Choroid plexus epithelial cell (primary cell): ENCODE measurements around the gene PDK3.

ENCODE experiments used
- DNase-seq: peaks from one replicate; pipeline ENCODE4 v3.0.0-alpha.2; 2010; ENCODE audit warnings: low read depth
- H3K4me3 ChIP-seq: 2 replicates; pipeline ENCODE4 v1.5.1; 2011; ENCODE audit warnings: low read depth, mild to moderate bottlenecking, control low read depth, low read length, moderate library complexity
- CTCF ChIP-seq: conservative IDR thresholded peaks from 2 replicates; pipeline ENCODE4 v1.5.1; 2011; ENCODE audit warnings: low read depth, mild to moderate bottlenecking, control low read depth, inconsistent platforms, low read length, moderate library complexity

PDK3 gene

GRCh38 chrX:24426921-24427746 is 38.0 kb upstream of the PDK3 start:
- TF ChIP-seq CTCF: no peak
- no peak overlapping the region for H3K4me3 ChIP-seq
- no peak for DNase-seq

DNA sequence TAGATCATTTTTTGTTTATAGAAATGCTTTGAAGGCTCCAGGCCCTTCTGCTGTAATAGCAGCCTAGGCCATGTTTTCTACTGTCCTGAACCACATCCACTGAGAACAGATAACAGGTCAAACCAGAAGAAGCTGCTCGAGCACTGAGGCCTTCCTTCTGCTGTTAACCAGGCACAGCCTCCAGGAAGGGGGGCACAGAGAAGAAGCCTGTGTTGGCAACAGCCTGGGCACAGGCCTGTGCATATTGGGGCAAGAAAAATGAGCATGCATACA is 37.4 kb upstream of the PDK3 start:
- TF ChIP-seq CTCF: no peak
- H3K4me3 ChIP-seq: no peak overlapping the region
- DNase-seq: no peak

GRCh38 chrX:24428516-24428915 is 36.6 kb upstream of the PDK3 start:
- DNase-seq: no peak
- TF ChIP-seq CTCF: no peak
- H3K4me3 ChIP-seq: no peak overlapping the region

DNA sequence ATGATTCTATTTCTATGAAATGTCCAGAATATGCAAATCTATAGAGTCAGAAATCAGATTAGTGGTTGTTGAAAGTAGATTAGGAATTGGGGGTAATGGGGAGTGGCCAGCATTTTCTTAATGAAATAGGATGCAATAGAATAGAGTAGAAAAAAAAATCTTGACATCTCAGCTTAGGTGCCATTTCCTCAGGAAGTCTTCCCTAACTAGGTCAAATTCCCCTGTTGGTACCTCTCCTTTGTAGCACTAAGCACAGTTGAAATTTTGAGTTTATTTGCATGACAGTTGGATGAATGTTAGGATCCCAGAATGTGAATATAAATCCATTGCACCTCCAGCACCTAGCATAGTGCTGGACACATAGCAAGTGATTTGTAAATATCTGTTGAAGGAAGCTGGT is 30.0 kb upstream of the PDK3 start:
- no peak for DNase-seq
- H3K4me3 ChIP-seq: no peak overlapping the region
- TF ChIP-seq CTCF: no peak

DNA sequence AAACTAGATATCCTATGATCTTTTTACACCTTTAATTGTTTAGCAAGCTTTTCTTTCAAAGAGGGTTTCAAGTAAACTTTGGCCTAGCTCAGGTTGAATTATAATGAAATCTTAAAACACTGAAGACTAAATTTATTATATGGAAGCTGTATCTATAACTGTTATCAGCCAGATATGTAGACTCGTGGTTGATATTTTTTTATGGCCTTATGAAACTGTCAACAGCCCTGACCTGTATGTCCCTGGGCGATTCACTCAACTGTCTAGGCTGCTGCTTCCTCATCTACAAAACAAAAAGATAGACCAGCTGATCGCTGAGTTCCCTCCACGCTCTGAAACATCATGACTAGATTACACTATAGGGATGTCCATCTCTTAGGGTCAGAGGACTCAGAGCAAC is 21.2 kb upstream of the PDK3 start:
- no peak for DNase-seq
- no peak overlapping the region for H3K4me3 ChIP-seq
- TF ChIP-seq CTCF: no peak

GRCh38 chrX:24444645-24445044 is 20.4 kb upstream of the PDK3 start:
- TF ChIP-seq CTCF: no peak
- DNase-seq: no peak
- no peak overlapping the region for H3K4me3 ChIP-seq

DNA sequence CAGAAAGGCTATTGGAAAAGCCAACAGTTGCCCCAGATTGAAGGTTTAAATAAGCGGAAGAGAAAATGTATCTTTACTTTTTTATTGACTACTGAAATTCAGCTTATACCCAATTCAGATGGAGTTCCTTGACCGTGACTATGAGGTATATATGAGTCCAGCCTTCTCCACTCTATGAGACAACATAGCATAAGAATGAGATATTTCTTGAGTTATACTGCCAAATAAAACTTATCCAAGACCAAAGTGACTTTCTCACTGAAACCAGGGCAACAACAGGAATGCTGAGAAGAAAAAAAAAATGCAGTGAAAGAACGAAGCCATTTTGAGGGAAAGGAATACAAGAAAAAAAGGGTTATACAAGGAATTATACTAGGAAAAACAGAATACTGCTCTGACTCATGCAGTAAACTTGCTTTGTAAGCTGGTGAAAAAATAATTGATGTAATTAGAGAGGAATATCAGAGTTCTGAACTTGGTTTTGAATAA is 16.3 kb upstream of the PDK3 start:
- H3K4me3 ChIP-seq: no peak overlapping the region
- DNase-seq: no peak
- no peak for TF ChIP-seq CTCF
